ENCODE data around the gene PATL1. TPM values are rescaled to one million over a fixed set of nuclear protein-coding genes. Genes with fewer than 3 reads are reported as not detected.

The PATL1 gene
- total and polyA plus RNA-seq, 5 donors: 11.7 to 30.2 (median 22.6) TPM

GRCh38 chr11:59673291-59673690 is 4.5 kb upstream of the PATL1 start:
- Histone ChIP-seq H3K4me1 (ENCODE audit: control insufficient read depth, insufficient read depth, low read length) (no peaks in the 10 kb centered on the region), H3K27ac (ENCODE audit: low read length) (no peak overlapping the region), H3K9me3 (ENCODE audit: control insufficient read depth, low read length) (no peaks in the 10 kb centered on the region), H3K4me3 (ENCODE audit: low read length) (no peak overlapping the region), H3K27me3 (ENCODE audit: control insufficient read depth, insufficient read depth) (no peaks in the 10 kb centered on the region)
- intact Hi-C loops (cut with DNase I): no loop called here
- DNase-seq: no peak
- ATAC-seq: no peak
- WGBS: 84% methylated on average over 2 of the region's 2 CpGs

GRCh38 chr11:59671471-59671870 is 2.6 kb upstream of the PATL1 start:
- H3K9me3 ChIP-seq (ENCODE audit: control insufficient read depth, low read length): no peaks in the 10 kb centered on the region
- H3K4me3 ChIP-seq (ENCODE audit: low read length): no peak overlapping the region
- no peak for ATAC-seq
- H3K4me1 ChIP-seq (ENCODE audit: control insufficient read depth, insufficient read depth, low read length): no peaks in the 10 kb centered on the region
- no peak overlapping the region for H3K27ac ChIP-seq (ENCODE audit: low read length)
- 96% methylated on average over 11 of the region's 11 CpGs for WGBS
- no peak for DNase-seq
- no peaks in the 10 kb centered on the region for H3K27me3 ChIP-seq (ENCODE audit: control insufficient read depth, insufficient read depth)
- intact Hi-C loops (cut with DNase I): no loop called here

DNA sequence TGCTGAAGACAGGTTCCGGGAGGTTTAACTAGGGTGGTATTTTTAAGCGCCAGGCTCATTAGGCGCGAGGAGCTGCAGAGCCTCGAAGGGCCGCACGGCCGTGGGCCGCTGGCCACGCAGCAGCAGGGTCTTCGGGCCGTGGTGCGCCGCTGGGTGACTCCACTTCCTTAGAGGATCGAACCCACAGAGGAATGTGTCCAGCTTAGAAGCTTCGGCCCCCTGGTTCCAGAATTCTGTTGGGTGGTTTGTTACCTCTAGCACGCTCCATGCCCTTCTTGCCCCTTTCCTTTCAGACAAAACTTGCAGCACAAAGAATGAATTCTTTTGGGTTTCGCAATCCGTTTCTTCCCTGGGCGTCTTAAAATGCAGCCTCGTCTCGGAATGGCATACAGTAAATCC is 773 bp upstream of the PATL1 start:
- Histone ChIP-seq H3K27me3 (ENCODE audit: control insufficient read depth, insufficient read depth) (no peaks in the 10 kb centered on the region), H3K4me1 (ENCODE audit: control insufficient read depth, insufficient read depth, low read length) (no peaks in the 10 kb centered on the region), H3K4me3 (ENCODE audit: low read length) (peak overlapping the region; percentile 96), H3K9me3 (ENCODE audit: control insufficient read depth, low read length) (no peaks in the 10 kb centered on the region), H3K27ac (ENCODE audit: low read length) (peak overlapping the region; percentile 100)
- ATAC-seq: peak; percentile 49 to 60
- intact Hi-C loops (cut with DNase I): loop anchor here in 2 of 4 donors (2.0 to 10.0 kb wide), 3 partner anchors 115 to 135 kb away; no protein-coding TSS in a partner anchor
- 5% methylated on average over 22 of the region's 22 CpGs for WGBS
- peak; percentile 45 to 81 (median 80) for DNase-seq

DNA sequence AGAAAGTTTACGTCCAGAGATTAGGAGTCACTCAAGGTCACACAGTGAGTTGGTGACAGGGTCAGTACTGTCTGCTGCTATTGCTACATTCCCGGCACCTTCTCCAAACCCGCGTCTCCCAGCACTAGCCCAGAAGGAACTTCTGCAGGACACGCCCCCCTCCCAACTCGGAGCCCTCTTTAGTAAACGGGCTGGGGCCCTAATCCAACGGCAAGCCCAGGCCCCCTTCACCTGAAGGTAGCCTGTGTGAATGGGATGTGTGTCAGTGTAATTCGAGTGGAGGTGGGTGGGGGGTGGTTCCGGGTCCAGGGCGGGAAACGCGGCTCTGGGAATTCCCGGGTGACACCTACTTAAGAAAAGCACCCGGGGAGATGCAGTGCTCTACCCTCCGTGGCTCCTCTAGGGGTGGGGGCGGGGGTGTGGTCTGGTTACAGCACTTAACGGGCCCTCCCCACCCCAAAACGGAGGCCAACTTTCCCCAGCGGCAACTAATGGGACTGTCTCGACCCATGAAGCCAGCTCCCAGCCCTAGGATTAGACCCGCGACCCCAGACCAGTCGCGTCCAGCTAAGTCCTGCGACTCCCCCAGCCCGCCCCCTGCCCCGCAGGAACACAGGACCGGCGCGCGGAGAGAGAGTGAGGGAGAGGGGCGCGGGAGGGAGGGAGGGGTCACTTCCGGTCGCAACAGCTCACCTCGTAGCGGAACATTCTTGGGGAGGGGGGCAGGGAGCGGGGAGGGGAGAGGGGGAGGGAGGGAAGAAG is 468 bp downstream of the PATL1 start:
- peak overlapping the region; percentile 72 for H3K27ac ChIP-seq (ENCODE audit: low read length)
- DNase-seq: peak; percentile 75 to 82 (median 77)
- H3K9me3 ChIP-seq (ENCODE audit: control insufficient read depth, low read length): no peaks in the 10 kb centered on the region
- H3K4me1 ChIP-seq (ENCODE audit: control insufficient read depth, insufficient read depth, low read length): no peaks in the 10 kb centered on the region
- ATAC-seq: peak; percentile 37 to 56
- H3K4me3 ChIP-seq (ENCODE audit: low read length): peak overlapping the region; percentile 98
- under 1% methylated on average over 39 of the region's 39 CpGs for WGBS
- intact Hi-C loops (cut with DNase I): loop anchor here in 2 of 4 donors (2.0 to 10.0 kb wide), 3 partner anchors 114 to 136 kb away; no protein-coding TSS in a partner anchor
- no peaks in the 10 kb centered on the region for H3K27me3 ChIP-seq (ENCODE audit: control insufficient read depth, insufficient read depth)

- Histone ChIP-seq H3K27ac (ENCODE audit: low read length) (no peak overlapping the region), H3K9me3 (ENCODE audit: control insufficient read depth, low read length) (no peaks in the 10 kb centered on the region), H3K4me1 (ENCODE audit: control insufficient read depth, insufficient read depth, low read length) (no peaks in the 10 kb centered on the region), H3K4me3 (ENCODE audit: low read length) (peak overlapping the region; percentile 98), H3K27me3 (ENCODE audit: control insufficient read depth, insufficient read depth) (no peaks in the 10 kb centered on the region)
- ATAC-seq (no peak), DNase-seq (no peak)
- intact Hi-C loops (cut with DNase I): loop anchor here in 2 of 4 donors (2.0 to 10.0 kb wide), 3 partner anchors 113 to 137 kb away; no protein-coding TSS in a partner anchor
- 27% methylated on average over 3 of the region's 3 CpGs for WGBS
Measured at GRCh38 chr11:59667812-59668187, 1.0 kb downstream of the PATL1 start.

DNA sequence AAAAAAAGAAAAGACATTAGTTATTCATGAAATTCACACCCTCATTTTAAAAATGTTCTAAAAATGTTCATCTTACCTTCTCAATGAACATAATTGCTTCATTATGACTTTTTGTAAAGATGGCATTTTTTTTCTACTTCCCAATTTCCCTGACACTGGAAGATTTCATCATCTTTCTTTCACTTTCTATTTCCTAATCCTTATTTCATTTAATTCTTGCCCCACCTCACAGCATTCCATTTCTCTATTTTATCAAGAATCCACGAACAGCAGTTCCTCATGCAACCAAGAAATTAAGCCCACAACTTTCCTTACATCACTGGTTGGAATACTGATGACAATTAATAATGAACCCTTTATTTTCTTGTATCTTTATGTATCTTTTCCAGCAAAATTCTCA is 1.9 kb downstream of the PATL1 start:
- Histone ChIP-seq H3K27ac (ENCODE audit: low read length) (no peak overlapping the region), H3K4me3 (ENCODE audit: low read length) (no peak overlapping the region), H3K9me3 (ENCODE audit: control insufficient read depth, low read length) (no peaks in the 10 kb centered on the region), H3K4me1 (ENCODE audit: control insufficient read depth, insufficient read depth, low read length) (no peaks in the 10 kb centered on the region), H3K27me3 (ENCODE audit: control insufficient read depth, insufficient read depth) (no peaks in the 10 kb centered on the region)
- intact Hi-C loops (cut with DNase I): loop anchor here in 2 of 4 donors (10.0 kb wide), 2 partner anchors 112 to 138 kb away; no protein-coding TSS in a partner anchor
- 23% methylated on average over 1 of the region's 1 CpG for WGBS
- no peak for DNase-seq
- ATAC-seq: no peak

- WGBS: 67% methylated on average over 1 of the region's 1 CpG
- DNase-seq: no peak
- H3K27me3 ChIP-seq (ENCODE audit: control insufficient read depth, insufficient read depth): no peaks in the 10 kb centered on the region
- intact Hi-C loops (cut with DNase I): loop anchor here in 2 of 4 donors (10.0 kb wide), 2 partner anchors 106 to 144 kb away; no protein-coding TSS in a partner anchor
- no peak for ATAC-seq
- no peak overlapping the region for H3K27ac ChIP-seq (ENCODE audit: low read length)
- H3K9me3 ChIP-seq (ENCODE audit: control insufficient read depth, low read length): no peaks in the 10 kb centered on the region
- H3K4me1 ChIP-seq (ENCODE audit: control insufficient read depth, insufficient read depth, low read length): no peaks in the 10 kb centered on the region
- no peak overlapping the region for H3K4me3 ChIP-seq (ENCODE audit: low read length)
Measured at GRCh38 chr11:59660621-59661020, 8.2 kb downstream of the PATL1 start.

DNA sequence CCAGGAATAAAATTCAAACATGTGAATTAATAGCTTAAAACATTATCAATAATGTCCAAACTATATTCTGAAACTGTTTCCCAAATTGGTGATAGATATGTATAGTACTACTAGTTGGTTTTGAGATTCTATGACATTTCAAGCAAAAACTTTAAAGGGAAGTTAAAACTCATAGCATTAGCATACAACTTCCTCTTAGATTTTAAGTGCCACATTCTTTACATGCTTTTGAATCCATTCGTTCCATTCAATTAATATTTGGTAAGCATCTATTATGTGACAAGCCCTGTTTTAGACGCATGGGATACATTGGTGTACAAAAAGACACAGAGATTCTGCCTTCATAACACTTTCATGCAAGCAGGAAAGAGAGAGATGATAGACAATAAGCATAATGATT is 8.9 kb downstream of the PATL1 start:
- DNase-seq (no peak), ATAC-seq (no peak)
- Histone ChIP-seq H3K27ac (ENCODE audit: low read length) (no peak overlapping the region), H3K4me3 (ENCODE audit: low read length) (no peak overlapping the region), H3K4me1 (ENCODE audit: control insufficient read depth, insufficient read depth, low read length) (no peaks in the 10 kb centered on the region), H3K27me3 (ENCODE audit: control insufficient read depth, insufficient read depth) (no peaks in the 10 kb centered on the region), H3K9me3 (ENCODE audit: control insufficient read depth, low read length) (no peaks in the 10 kb centered on the region)
- intact Hi-C loops (cut with DNase I): loop anchor here in 2 of 4 donors (10.0 kb wide), 2 partner anchors 105 to 145 kb away; no protein-coding TSS in a partner anchor
- WGBS: 54% methylated on average over 2 of the region's 2 CpGs

DNA sequence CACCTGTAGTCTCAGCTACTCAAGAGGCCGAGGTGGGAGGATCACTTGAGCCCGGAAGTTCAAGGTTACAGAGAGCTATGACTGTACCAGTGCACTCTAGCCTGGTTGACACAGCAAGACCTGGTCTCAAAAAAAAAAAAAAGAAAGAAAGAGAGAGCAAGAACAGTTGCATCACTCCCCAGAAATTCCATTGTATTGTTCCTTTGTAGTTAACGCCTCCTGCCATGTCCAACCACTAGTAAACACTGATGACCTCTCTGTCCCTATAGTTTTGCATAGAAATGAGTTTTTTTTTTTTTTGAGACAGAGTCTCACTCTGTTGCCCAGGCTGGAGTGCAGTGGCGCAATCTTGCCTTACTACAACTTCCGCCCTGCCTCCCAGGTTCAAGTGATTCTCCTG is 10.8 kb downstream of the PATL1 start:
- intact Hi-C loops (cut with DNase I): no loop called here
- 96% methylated on average over 5 of the region's 5 CpGs for WGBS
- ATAC-seq (no peak), DNase-seq (no peak)
- H3K27ac ChIP-seq (ENCODE audit: low read length): no peak overlapping the region
- H3K27me3 ChIP-seq (ENCODE audit: control insufficient read depth, insufficient read depth): no peaks in the 10 kb centered on the region
- H3K4me3 ChIP-seq (ENCODE audit: low read length): no peak overlapping the region
- no peaks in the 10 kb centered on the region for H3K9me3 ChIP-seq (ENCODE audit: control insufficient read depth, low read length)
- no peaks in the 10 kb centered on the region for H3K4me1 ChIP-seq (ENCODE audit: control insufficient read depth, insufficient read depth, low read length)

DNA sequence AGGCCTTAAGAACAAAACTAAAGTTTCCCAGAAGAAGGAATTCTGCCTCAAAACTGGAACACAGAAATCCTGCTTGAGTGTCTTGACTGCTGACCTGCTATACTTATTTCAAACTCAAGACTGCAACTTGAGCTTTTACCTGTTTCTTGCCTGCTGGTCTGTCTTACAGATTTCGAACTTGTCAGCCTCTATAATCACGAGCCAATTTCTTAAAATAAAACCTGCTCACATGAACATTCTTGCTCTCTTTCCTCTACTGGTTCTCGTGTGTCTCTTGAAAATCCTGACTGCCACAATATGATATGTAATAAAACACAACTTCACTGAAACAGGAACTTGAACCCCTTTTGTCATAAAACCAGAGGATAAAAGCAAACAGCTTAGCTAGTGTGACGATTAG is 13.9 kb downstream of the PATL1 start:
- intact Hi-C loops (cut with DNase I): no loop called here
- H3K9me3 ChIP-seq (ENCODE audit: control insufficient read depth, low read length): no peaks in the 10 kb centered on the region
- no peak overlapping the region for H3K27ac ChIP-seq (ENCODE audit: low read length)
- H3K27me3 ChIP-seq (ENCODE audit: control insufficient read depth, insufficient read depth): no peaks in the 10 kb centered on the region
- DNase-seq (no peak), ATAC-seq (no peak)
- no peaks in the 10 kb centered on the region for H3K4me1 ChIP-seq (ENCODE audit: control insufficient read depth, insufficient read depth, low read length)
- H3K4me3 ChIP-seq (ENCODE audit: low read length): no peak overlapping the region
- 71% methylated on average over 4 of the region's 4 CpGs for WGBS

DNA sequence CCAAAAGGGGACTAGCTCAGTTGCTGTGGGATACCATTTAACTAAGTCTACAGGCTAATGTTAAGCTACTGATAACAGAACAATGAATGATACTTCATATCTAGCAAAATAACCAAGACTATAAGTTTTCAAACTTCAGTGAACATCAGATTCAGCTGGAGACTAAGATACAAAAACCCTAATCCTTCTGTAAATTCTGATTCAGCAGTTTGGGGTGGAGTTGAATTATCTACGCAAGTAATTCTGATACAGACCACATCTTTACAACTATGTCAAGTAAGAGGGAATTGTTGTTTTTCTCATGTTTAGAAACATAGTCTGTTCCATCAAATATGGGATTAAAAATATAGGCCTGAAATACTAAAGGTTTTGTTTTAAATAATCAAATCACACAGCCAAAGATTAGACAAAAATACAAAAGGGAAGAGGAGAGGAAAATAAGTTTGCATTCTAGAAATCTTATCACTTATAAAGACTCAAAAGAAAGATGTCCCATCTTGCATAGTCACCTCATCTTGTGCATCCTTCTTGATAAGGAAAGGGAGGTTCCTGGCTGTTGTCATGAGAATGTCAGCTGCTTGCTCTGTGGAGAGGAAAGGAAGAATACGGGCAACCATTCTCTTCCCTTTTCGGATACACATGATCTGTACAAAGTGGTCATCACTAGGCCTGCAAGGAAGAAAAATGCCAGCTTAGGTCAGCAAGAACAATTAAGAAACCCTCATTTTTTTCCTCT is 21.4 kb downstream of the PATL1 start:
- Histone ChIP-seq H3K27me3 (ENCODE audit: control insufficient read depth, insufficient read depth) (no peaks in the 10 kb centered on the region), H3K4me3 (ENCODE audit: low read length) (no peak overlapping the region), H3K4me1 (ENCODE audit: control insufficient read depth, insufficient read depth, low read length) (no peaks in the 10 kb centered on the region), H3K9me3 (ENCODE audit: control insufficient read depth, low read length) (no peaks in the 10 kb centered on the region), H3K27ac (ENCODE audit: low read length) (no peak overlapping the region)
- no peak for ATAC-seq
- intact Hi-C loops (cut with DNase I): loop anchor here in 1 of 4 donors (10.0 kb wide), 1 partner anchor 53 kb away; no protein-coding TSS in a partner anchor
- DNase-seq: no peak
- WGBS: 77% methylated on average over 3 of the region's 3 CpGs

Data from right cardiac atrium (tissue), 5 donors.